Neural cell (in vitro differentiated cells): ENCODE measurements around the gene CNTNAP2. TPM values are rescaled to one million over a fixed set of nuclear protein-coding genes. Genes with fewer than 3 reads are reported as not detected.
A peak's percentile ranks its signal among the peaks of the same experiment; 100 is the strongest.

ENCODE experiments used
- H2AFZ ChIP-seq: fragments of 200-600, 300-800 bp; sonication (generic), shearing (Covaris generic); 2 replicates; pipeline ENCODE4 v1.6.0; 2014; ENCODE audit warnings: low read depth, mild to moderate bottlenecking, antibody characterized with exemption, low read length, moderate library complexity
- H3F3A ChIP-seq: fragments of 200-600 bp; shearing (Covaris generic); 2 replicates; pipeline ENCODE4 v1.6.1; 2016; ENCODE audit warnings: mild to moderate bottlenecking, moderate library complexity, mixed read lengths, antibody characterized with exemption, low read length; ENCODE audit not compliant: insufficient read depth, poor library complexity, severe bottlenecking
- H3K27ac ChIP-seq: fragments of 200-600, 300-800 bp; sonication (generic), shearing (Covaris generic); 2 replicates; pipeline ENCODE4 v1.5.1; 2014; ENCODE audit warnings: mild to moderate bottlenecking, low read length, moderate library complexity
- H3K27me3 ChIP-seq: fragments of 300-800, 200-600 bp; sonication (generic), shearing (Covaris generic); 2 replicates; pipeline ENCODE4 v1.6.0; 2014; ENCODE audit warnings: mild to moderate bottlenecking, low read depth, low read length, moderate library complexity; ENCODE audit not compliant: insufficient read depth
- H3K36me3 ChIP-seq: fragments of 300-800, 200-600 bp; sonication (generic), shearing (Covaris generic); 2 replicates; pipeline ENCODE4 v1.5.1; 2014; ENCODE audit warnings: mild to moderate bottlenecking, antibody characterized with exemption, low read length, moderate library complexity; ENCODE audit not compliant: insufficient read depth
- H3K4me2 ChIP-seq: fragments of 300-800, 200-600 bp; sonication (generic), shearing (Covaris generic); 2 replicates; pipeline ENCODE4 v1.6.0; 2014; ENCODE audit warnings: mild to moderate bottlenecking, low read length
- H3K4me3 ChIP-seq: fragments of 300-800, 200-600 bp; sonication (generic), shearing (Covaris generic); 2 replicates; pipeline ENCODE4 v1.5.1; 2014; ENCODE audit warnings: mild to moderate bottlenecking, low read length, moderate library complexity
- H3K79me2 ChIP-seq: fragments of 200-600 bp; shearing (Covaris generic); replicated peaks from 2 replicates; pipeline ENCODE4 v1.6.0; 2014; ENCODE audit warnings: mild to moderate bottlenecking, low read length, moderate library complexity; ENCODE audit not compliant: insufficient read depth
- H3K9ac ChIP-seq: fragments of 300-800, 200-600 bp; sonication (generic), shearing (Covaris generic); 2 replicates; pipeline ENCODE4 v1.6.1; 2016; ENCODE audit warnings: mild to moderate bottlenecking, low read length, mixed read lengths
- H3K9me2 ChIP-seq: fragments of 200-600 bp; shearing (Covaris generic); 2 replicates; pipeline ENCODE4 v1.6.1; 2016; ENCODE audit warnings: mild to moderate bottlenecking, low read length, mixed read lengths; ENCODE audit not compliant: insufficient read depth
- H3K9me3 ChIP-seq: fragments of 200-600, 300-800 bp; sonication (generic), shearing (Covaris generic); 2 replicates; pipeline ENCODE4 v1.6.1; 2016; ENCODE audit warnings: mild to moderate bottlenecking, mixed run types, low read length, moderate library complexity, mixed read lengths
- H4K20me1 ChIP-seq: fragments of 200-600 bp; shearing (Covaris generic); 2 replicates; pipeline ENCODE4 v1.6.1; 2016; ENCODE audit warnings: mild to moderate bottlenecking, mixed run types; ENCODE audit not compliant: insufficient read depth
- EP300 ChIP-seq: fragments of 450-650 bp; conservative IDR thresholded peaks from 2 replicates; pipeline ENCODE4 v1.6.1; 2014; ENCODE audit warnings: antibody characterized with exemption, mild to moderate bottlenecking, moderate library complexity; ENCODE audit not compliant: poor library complexity, severe bottlenecking
- EZH2 ChIP-seq: fragments of 200-600, 300-800 bp; shearing (Covaris generic), sonication (generic); IDR thresholded peaks from 2 replicates; pipeline ENCODE4 v1.6.1; 2014; ENCODE audit warnings: antibody characterized with exemption, low read length, borderline replicate concordance, mild to moderate bottlenecking; ENCODE audit not compliant: insufficient read depth, poor library complexity, severe bottlenecking
- MXI1 ChIP-seq: fragments of 450-650 bp; conservative IDR thresholded peaks from 2 replicates; pipeline ENCODE4 v1.6.1; 2014; ENCODE audit warnings: antibody characterized with exemption, mild to moderate bottlenecking; ENCODE audit not compliant: poor library complexity, severe bottlenecking
- POLR2AphosphoS5 ChIP-seq: IDR thresholded peaks from 2 replicates; pipeline ENCODE4 v1.6.1; 2012
- RAD21 ChIP-seq: fragments of 450-650 bp; conservative IDR thresholded peaks from 2 replicates; pipeline ENCODE4 v1.6.1; 2014; ENCODE audit warnings: antibody characterized with exemption, mild to moderate bottlenecking, moderate library complexity
- REST ChIP-seq: IDR thresholded peaks from 2 replicates; pipeline ENCODE4 v1.6.1; 2012; ENCODE audit warnings: borderline replicate concordance
- SMC3 ChIP-seq: fragments of 450-650 bp; conservative IDR thresholded peaks from 2 replicates; pipeline ENCODE4 v1.6.1; 2014; ENCODE audit warnings: antibody characterized with exemption, mild to moderate bottlenecking, moderate library complexity; ENCODE audit not compliant: poor library complexity
- TAF1 ChIP-seq: IDR thresholded peaks from 2 replicates; pipeline ENCODE4 v1.6.1; 2012; ENCODE audit warnings: low read depth
- polyA plus RNA-seq: library from polyadenylated mRNA; depleted of rRNA; stranded (reverse); fragments of >200 nt; gene quantifications from 2 replicates; pipeline ENCODE4 v1.2.3, GENCODE V29; 2014
- TF ChIP-seq, protein P1 (sequence below): fragments of 450-650 bp; IDR thresholded peaks from 2 replicates; pipeline ENCODE4 v1.5.1; 2014; ENCODE audit warnings: antibody characterized with exemption, mild to moderate bottlenecking, moderate library complexity; ENCODE audit not compliant: poor library complexity, severe bottlenecking

Gene CNTNAP2
- polyA plus RNA-seq, 1 donor from 2014 or later: 276 TPM

DNA sequence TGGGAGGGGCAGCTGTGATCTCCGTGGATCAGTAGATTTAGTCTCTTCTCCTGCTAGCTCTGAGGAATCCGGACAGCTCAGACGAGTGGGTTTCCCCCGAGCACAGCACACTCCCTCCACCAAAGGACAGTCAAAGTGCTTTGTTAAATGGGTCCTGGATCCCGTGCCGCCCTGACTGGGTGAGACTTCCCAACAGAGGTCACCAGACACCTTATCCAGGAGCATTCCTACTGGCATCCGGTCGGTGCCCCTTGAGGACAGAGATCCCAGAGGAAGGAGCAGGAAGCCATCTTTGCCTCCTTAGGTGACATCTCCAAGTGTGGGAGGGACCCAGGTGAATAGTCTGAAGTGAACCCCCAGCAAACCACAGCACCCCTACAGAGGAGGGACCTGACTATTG is 1148.9 kb downstream of the CNTNAP2 start:
- Histone ChIP-seq H3K9ac (no peak overlapping the region), H3K27me3 (no peaks in the 10 kb centered on the region), H3K36me3 (no peaks in the 10 kb centered on the region), H3K9me3 (no peaks in the 10 kb centered on the region), H3K4me2 (no peak overlapping the region), H3K79me2 (no peaks in the 10 kb centered on the region), H3K9me2 (no peaks in the 10 kb centered on the region), H3F3A (no peaks in the 10 kb centered on the region), H4K20me1 (no peaks in the 10 kb centered on the region), H3K27ac (no peak overlapping the region), H2AFZ (no peak overlapping the region), H3K4me3 (no peak overlapping the region)
- no peak for TF ChIP-seq RAD21
- no peak for TF ChIP-seq MXI1
- TF ChIP-seq POLR2AphosphoS5: no peak
- TF ChIP-seq SMC3: no peak

- Histone ChIP-seq H3K4me3 (peak overlapping the region; percentile 16), H3K36me3 (no peaks in the 10 kb centered on the region), H4K20me1 (no peaks in the 10 kb centered on the region), H3K79me2 (no peaks in the 10 kb centered on the region), H3K9me2 (no peaks in the 10 kb centered on the region), H2AFZ (no peak overlapping the region), H3K27ac (peak overlapping the region; percentile 82), H3K9ac (peak overlapping the region; percentile 43), H3K4me2 (no peak overlapping the region), H3K27me3 (no peaks in the 10 kb centered on the region), H3F3A (no peaks in the 10 kb centered on the region), H3K9me3 (no peaks in the 10 kb centered on the region)
- TF ChIP-seq REST (no peak), MXI1 (no peak), RAD21 (no peak), TAF1 (no peak), POLR2AphosphoS5 (no peak), EP300 (no peak), EZH2 (no peak), SMC3 (no peak)
- TF ChIP-seq, protein P1, sequence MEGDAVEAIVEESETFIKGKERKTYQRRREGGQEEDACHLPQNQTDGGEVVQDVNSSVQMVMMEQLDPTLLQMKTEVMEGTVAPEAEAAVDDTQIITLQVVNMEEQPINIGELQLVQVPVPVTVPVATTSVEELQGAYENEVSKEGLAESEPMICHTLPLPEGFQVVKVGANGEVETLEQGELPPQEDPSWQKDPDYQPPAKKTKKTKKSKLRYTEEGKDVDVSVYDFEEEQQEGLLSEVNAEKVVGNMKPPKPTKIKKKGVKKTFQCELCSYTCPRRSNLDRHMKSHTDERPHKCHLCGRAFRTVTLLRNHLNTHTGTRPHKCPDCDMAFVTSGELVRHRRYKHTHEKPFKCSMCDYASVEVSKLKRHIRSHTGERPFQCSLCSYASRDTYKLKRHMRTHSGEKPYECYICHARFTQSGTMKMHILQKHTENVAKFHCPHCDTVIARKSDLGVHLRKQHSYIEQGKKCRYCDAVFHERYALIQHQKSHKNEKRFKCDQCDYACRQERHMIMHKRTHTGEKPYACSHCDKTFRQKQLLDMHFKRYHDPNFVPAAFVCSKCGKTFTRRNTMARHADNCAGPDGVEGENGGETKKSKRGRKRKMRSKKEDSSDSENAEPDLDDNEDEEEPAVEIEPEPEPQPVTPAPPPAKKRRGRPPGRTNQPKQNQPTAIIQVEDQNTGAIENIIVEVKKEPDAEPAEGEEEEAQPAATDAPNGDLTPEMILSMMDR: no peak
Observed at GRCh38 chr7:147276106-147276505, 1159.5 kb downstream of the CNTNAP2 start.

DNA sequence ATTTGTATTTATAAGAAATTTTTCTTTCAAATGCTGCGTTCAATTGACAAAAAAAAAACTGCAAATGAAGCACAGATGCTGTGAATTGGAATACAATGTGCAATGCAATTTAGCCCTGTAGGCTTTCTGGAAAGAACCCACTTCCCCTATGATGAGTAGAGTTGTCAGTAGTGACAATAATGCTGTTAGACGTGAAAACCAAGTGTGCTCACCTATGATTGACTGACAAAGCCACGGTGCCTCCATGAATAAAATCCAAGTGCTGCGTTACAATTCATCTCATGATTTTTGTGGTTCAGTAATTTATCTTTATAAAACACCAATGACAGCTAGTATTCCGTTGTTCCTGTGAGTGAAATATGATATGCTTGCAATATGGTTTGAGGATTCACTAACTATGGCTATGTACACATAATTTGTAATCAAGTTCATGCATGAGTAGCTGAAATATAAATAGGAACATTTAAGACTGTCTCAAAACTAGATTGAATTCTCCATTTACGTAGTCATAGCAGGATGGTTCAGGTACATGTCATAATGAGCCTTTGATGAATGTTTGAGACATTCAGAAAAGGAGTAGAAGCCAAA is 1160.3 kb downstream of the CNTNAP2 start:
- Histone ChIP-seq H3K79me2 (no peaks in the 10 kb centered on the region), H3K9me2 (no peaks in the 10 kb centered on the region), H3K36me3 (no peaks in the 10 kb centered on the region), H3F3A (no peaks in the 10 kb centered on the region), H3K27ac (peak overlapping the region; percentile 82), H3K4me3 (peak overlapping the region; percentile 30), H4K20me1 (no peaks in the 10 kb centered on the region), H2AFZ (no peak overlapping the region), H3K9ac (peak overlapping the region; percentile 43), H3K9me3 (no peaks in the 10 kb centered on the region), H3K27me3 (no peaks in the 10 kb centered on the region), H3K4me2 (peak overlapping the region; percentile 25)
- TF ChIP-seq EZH2: no peak
- TF ChIP-seq SMC3: peak; percentile 43
- TF ChIP-seq REST: peak; percentile 64
- peak; percentile 99 for TF ChIP-seq EP300
- TF ChIP-seq MXI1: no peak
- peak; percentile 85 for TF ChIP-seq POLR2AphosphoS5
- TF ChIP-seq TAF1: no peak
- TF ChIP-seq, protein P1: peak; percentile 15
- peak; percentile 51 for TF ChIP-seq RAD21
